GM21360 (cell line): ENCODE measurements around the gene RREB1.

Experiments
- ATAC-seq: cut with Tn5 transposase; IDR thresholded peaks from one replicate; pipeline ENCODE4 v1.9.1; 2021; ENCODE audit warnings: mild to moderate bottlenecking, moderate library complexity; ENCODE audit not compliant: unreplicated experiment

Gene RREB1

GRCh38 chr6:7161845-7162244 is 54.1 kb downstream of the RREB1 start:
- ATAC-seq = no peak

- no peak for ATAC-seq
Measured at GRCh38 chr6:7163661-7164071, 55.9 kb downstream of the RREB1 start.

DNA sequence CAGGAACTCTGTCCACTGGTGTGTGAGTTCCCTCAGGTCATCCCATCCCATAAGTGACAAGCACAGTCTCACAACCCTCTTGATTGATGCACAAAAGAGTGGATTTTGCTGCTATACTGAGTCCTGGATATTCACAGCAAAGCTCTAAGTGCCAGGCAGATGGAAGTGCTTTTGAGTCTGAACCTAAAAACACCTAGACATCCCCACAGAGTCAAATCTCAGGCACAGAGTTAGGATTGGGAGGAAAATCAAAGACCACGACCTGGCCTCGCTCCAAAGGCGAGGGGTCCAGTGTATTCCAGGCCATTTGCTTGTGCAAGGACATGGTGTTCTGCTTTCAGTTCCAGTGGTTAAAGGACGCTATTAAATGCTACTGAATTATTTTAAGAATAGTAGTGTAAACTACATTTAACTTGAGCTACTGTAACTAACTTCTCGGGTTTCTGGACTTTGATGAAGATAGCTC is 56.8 kb downstream of the RREB1 start:
- ATAC-seq = no peak

- no peak for ATAC-seq
Measured at GRCh38 chr6:7165002-7165889, 57.5 kb downstream of the RREB1 start.

DNA sequence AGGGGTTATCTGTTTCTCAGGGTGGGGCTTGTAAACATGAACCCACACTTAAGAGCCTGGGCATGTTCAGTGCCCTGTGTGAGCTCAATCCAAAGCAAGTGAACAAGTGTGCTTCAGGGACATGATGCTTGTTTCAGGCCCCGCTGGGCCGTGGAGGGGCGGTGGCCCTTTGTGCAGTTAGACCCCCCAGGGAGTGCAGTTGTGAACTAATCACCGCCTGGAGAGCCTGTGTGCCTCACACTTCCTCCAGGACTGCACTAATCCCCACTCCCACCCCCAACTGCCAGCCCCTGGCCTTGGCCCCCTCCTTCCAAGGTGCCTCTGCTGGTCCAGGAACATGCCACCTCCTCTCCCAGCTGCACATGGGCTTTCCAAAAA is 58.1 kb downstream of the RREB1 start:
- no peak for ATAC-seq

DNA sequence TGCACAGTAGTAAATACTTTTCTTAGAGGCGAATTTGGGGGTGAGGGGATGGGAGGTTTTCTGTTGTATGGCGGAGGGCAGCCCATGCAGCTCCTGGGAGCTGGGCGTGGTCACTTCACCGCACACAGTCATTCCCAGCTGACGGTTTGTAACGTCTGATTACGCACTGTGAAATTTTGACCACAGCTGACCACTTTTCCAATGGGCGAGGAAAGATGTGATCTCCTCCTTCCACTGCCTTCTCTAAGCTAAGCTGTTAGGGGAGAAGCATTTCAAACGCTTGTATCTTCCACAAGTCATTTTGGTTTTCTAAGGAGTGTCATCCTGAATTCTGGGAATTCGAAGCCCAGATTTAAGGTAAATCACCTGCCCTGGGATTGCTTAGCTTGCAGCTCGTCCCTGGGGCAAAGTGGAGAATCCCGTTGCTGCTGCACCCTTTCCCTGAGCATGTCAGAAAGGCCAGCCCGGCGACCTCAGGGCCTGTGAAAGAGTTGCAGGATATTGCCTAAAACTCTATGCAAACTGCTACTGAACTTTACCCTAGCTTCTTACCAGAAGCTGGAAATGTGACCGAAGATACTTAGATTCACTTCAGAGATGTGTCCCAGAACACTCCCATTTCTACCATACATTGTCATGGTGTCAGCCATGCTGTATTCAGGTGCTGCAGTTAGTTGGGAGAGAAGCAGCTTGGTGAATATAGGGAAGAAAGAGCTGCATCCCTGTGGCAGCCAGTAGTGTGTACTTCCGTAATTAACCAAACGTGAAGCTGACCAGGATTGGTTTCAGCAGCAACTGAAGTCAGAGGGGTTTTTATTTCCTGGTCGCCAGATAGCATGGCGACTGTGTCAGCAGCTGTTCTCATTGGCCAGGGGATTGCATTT is 58.9 kb downstream of the RREB1 start:
- ATAC-seq = no peak

DNA sequence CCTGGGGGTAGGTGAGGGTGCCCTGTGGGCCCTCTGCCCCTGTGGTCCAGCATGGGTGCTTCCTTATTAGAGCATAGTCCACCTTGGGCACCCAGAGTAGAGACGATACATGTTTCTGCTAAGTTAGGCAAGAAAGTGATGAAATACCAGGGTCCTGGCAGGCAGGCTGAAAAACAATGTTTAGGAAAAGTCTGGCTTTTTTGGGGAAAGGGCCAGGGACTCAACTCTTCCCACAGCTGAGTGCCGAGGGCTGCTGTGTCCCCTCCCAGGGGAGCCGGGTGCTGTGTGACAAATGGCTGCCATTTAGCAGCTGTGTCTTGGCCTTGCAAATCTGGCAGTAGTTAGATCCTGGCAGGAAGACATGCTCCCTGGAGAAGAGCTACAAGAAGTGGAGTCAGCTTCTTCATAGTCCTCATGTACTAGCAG is 61.5 kb downstream of the RREB1 start:
- ATAC-seq = no peak

DNA sequence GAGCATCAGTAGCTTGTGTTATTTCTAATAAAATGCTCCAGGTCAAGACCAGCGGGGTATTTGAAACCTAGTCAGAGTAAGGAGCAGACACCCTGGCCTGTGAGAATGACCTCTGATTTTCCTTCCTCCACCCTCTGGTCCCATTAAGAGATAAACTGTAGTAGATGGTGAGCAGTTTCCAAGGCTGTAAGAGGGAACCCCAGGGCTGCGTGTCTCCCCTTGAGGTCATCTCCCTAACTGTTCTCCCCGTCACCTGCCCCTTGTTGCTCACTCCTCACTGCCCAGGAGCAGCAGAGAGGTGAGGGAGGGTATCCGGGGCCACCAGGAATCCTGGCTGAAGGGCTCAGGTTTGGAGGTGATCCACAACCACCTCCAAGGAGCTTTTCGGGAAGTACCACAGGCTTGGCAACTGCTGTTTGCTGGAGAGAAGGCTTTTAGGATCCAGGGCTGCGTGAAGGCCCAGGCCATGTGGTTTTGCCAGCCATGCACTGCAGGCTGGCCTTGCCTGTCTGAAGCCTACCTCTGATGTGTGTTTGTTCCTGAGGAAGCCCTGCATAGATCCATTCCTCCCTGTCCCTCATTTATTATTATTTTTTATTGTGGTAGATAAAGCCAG is 62.5 kb downstream of the RREB1 start:
- ATAC-seq = no peak

DNA sequence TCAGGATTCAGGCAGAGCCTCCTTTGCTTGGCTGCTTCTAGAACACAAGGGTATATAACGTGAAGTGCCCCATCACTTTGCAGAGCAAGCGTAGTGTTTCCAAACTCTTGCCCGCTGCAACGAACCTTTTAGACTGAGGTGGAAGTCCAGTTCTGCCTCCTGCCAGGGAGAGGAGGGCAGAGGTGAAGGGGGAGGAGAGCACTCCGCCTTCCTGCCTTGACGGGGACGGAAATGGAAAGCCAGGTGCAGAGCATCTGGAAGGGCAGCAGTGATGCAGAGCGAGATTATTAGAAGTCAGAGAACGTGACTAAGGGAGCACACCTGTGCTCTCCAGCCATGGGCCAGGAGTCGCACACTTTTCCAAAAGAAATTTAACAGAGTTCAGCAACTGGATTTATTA is 63.4 kb downstream of the RREB1 start:
- ATAC-seq = peak; percentile 44

DNA sequence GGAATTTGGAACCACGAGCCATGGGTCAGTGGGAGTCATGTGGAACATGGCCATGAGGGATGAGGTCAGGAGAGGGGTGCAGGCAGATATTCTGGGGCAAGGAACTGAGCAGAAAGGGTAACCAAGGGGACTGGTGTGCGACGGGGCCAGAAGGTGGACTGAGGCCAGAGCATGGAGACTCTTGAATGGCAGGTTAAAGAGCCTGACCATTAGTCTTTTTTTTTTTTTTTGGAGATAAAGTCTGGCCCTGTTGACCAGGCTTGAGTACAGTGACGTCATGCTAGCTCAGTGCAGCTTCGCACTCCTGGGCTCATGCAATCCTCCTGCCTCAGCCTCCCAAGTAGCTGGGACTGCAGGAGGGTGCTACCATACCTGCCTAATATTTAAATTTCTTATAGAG is 64.0 kb downstream of the RREB1 start:
- no peak for ATAC-seq

DNA sequence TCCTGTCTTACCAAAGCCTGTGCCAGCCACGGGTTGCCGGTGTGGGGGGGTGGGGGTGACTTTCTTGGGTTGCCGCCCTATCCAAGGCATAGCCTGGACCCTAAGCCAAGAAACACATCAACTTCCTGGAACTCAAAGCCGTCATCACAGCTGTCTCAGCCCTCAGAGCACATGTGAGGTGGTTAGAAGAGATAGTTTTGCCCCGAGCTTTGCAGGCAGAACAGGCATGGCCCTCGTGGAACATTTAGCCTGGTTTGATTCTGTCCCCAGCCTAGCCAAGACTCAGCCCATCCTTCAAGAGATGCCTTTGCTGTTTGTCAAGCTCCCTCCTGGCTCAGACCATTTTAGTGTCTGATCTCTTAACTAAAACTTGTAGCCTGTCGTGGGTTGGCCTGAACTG is 64.9 kb downstream of the RREB1 start:
- ATAC-seq = no peak

DNA sequence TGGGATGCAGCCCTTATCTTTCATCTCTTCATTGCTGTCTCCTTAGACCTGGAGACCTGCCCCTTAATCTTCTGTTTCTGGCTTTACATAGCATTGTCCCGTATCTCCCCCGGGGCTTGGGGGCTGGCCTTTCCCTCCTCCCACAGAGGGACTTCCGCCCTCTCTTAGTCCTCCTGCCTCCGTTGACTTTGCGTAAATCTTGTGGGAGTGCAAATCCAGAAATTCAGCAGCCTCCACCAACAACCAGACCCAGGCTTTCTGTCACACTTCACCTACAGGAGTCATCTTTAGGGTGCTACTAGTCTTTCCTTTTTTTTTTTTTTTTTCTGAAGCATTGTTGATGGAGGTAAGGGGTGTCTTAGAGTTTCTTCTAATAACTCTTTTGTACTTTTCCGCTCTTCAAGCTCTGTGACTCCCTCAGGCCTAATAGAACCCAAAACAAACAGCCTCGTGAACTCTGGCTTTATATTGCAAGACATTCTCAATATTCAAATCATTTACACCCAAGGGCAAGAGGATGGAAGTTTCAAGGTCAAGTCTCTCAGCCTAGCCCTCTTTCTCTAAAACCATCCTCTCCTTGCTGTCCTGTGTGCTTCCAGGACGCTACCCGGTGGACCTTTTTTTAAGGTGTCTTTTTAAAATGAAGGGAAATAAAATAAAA is 66.2 kb downstream of the RREB1 start:
- ATAC-seq = no peak

DNA sequence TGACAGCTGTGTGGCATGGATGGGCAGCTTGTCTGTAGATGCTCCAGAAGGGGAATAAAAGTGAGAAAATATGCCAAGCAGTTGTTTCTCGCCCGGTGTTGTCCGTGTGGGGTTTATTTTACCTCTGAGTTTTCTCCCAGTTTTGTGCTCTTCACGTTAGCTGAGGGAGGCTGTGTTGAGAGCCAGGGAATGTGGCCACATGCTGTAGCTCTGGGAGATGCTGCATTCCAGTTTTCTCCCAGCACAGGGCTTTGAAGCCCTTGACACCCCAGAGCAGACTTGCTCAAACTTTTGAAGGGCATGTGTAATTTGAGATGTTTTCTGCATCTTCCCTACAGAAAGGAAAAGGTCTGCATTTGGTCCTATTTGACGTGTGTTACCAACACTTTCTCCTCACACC is 67.7 kb downstream of the RREB1 start:
- ATAC-seq = no peak

- ATAC-seq = no peak
Measured at GRCh38 chr6:7176208-7176607, 68.4 kb downstream of the RREB1 start.

DNA sequence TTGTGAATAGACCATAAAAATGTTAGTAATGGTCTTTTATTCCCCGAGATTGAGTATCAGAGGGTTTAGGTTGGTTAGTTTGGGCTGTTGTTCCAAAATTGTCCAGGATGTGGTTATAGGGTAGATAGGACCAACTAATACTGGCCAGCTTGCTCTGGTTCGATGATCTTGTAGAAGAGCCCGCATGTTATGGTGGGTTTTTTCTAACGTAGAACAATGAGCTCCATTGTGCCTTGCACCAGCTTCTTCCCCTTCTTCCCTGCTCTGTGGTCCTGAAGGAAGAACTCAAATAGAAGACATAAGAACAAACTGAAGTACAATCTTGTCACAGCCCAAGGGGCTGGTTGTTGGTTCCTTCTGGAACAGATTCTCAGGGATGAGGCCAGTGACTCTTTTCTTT is 70.5 kb downstream of the RREB1 start:
- ATAC-seq = no peak

- ATAC-seq = no peak
Measured at GRCh38 chr6:7180751-7181150, 73.0 kb downstream of the RREB1 start.

DNA sequence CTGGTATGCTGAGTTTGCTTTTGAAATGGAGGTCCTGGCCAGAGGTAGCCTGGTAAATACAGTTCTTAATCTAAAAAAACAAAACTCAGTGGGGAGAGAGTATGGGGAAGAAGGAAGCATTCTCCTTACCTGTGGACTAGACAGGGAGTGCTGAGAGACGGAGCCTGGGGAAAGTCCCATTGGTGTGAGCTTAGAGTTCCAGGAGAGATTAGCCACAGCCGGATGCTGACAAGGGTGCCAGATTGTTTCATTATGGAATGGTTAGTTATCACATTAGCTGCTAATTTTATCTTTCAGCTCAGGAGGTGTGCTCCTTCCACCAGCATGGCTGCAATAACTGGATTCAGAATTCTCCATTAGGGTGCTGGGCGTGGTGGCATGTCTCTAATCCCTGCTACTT is 75.9 kb downstream of the RREB1 start:
- ATAC-seq = no peak

GRCh38 chr6:7184502-7184901 is 76.7 kb downstream of the RREB1 start:
- no peak for ATAC-seq

- no peak for ATAC-seq
Measured at GRCh38 chr6:7185561-7185960, 77.8 kb downstream of the RREB1 start.

GRCh38 chr6:7188492-7188891 is 80.7 kb downstream of the RREB1 start:
- ATAC-seq = peak; percentile 91
